Keratinocyte (primary cell): ENCODE data around the gene PALD1. TPM values are rescaled to one million over a fixed set of nuclear protein-coding genes. Genes with fewer than 3 reads are reported as not detected.

Source experiments
- DNase-seq: peaks from one replicate; pipeline ENCODE4 v3.0.0-alpha.2; 2011; ENCODE audit warnings: low read depth, missing footprints, low spot score
- FAIRE-seq: peaks from 2 replicates; lab custom pipeline; 2011; peaks lifted over from hg19 to GRCh38; lab: Jason Lieb, UNC
- H2AFZ ChIP-seq: 2 replicates; pipeline ENCODE4 v1.6.0; 2012; ENCODE audit warnings: low read length, control low read depth, inconsistent platforms; ENCODE audit not compliant: control insufficient read depth
- H3K27ac ChIP-seq: 2 replicates; pipeline ENCODE4 v1.5.1; 2011; ENCODE audit warnings: low read length; ENCODE audit not compliant: control insufficient read depth, insufficient read depth
- H3K27me3 ChIP-seq: 3 replicates; pipeline ENCODE4 v1.6.0; 2011; ENCODE audit warnings: low read length; ENCODE audit not compliant: control insufficient read depth, insufficient read depth; ENCODE audit errors: extremely low read depth
- H3K36me3 ChIP-seq, 2 experiments: 2 replicates in 1 of 2; 3 replicates in 1 of 2; pipeline ENCODE4 v1.5.1; 2011; ENCODE audit warnings: low read length in 2 of 2, mild to moderate bottlenecking in 1 of 2; ENCODE audit not compliant: control insufficient read depth in 2 of 2, insufficient read depth in 2 of 2; ENCODE audit errors: extremely low read depth in 1 of 2
- H3K4me1 ChIP-seq: 3 replicates; pipeline ENCODE4 v1.5.1; 2011; ENCODE audit warnings: low read length; ENCODE audit not compliant: control insufficient read depth, insufficient read depth; ENCODE audit errors: extremely low read depth
- H3K4me2 ChIP-seq: 3 replicates; pipeline ENCODE4 v1.6.0; 2011; ENCODE audit warnings: low read depth, low read length; ENCODE audit not compliant: control insufficient read depth, insufficient read depth; ENCODE audit errors: extremely low read depth
- H3K4me3 ChIP-seq, 3 experiments: fragments of 200-600 bp in 1 of 3; sonication (generic) in 1 of 3; 2 replicates in 2 of 3; 3 replicates in 1 of 3; pipeline ENCODE4 v1.5.1; 2011 to 2016; ENCODE audit warnings: low read length in 3 of 3, mild to moderate bottlenecking in 3 of 3, control low read depth in 2 of 3, inconsistent platforms in 1 of 3, low read depth in 1 of 3, mixed read lengths in 1 of 3, mixed run types in 1 of 3, moderate library complexity in 1 of 3; ENCODE audit not compliant: control insufficient read depth in 2 of 3, insufficient read depth in 2 of 3; ENCODE audit errors: extremely low read depth in 1 of 3
- H3K79me2 ChIP-seq: 2 replicates; pipeline ENCODE4 v1.6.0; 2012; ENCODE audit warnings: low read length; ENCODE audit not compliant: control insufficient read depth, insufficient read depth
- H3K9ac ChIP-seq: 3 replicates; pipeline ENCODE4 v1.6.0; 2011; ENCODE audit warnings: low read length; ENCODE audit not compliant: control insufficient read depth, insufficient read depth; ENCODE audit errors: extremely low read depth
- H3K9me1 ChIP-seq: 3 replicates; pipeline ENCODE4 v1.6.0; 2011; ENCODE audit warnings: low read length; ENCODE audit not compliant: control insufficient read depth, insufficient read depth; ENCODE audit errors: extremely low read depth
- H3K9me3 ChIP-seq: 2 replicates; pipeline ENCODE4 v1.5.1; 2012; ENCODE audit warnings: low read depth, low read length; ENCODE audit not compliant: control insufficient read depth
- H4K20me1 ChIP-seq: 3 replicates; pipeline ENCODE4 v1.6.0; 2011; ENCODE audit warnings: low read length; ENCODE audit not compliant: control insufficient read depth, insufficient read depth; ENCODE audit errors: extremely low read depth
- EZH2 ChIP-seq: IDR thresholded peaks from one replicate; pipeline ENCODE4 v1.6.1; 2012; ENCODE audit warnings: inconsistent platforms, mild to moderate bottlenecking, low read length, moderate library complexity
- dilution Hi-C: fragments of 300-500 bp; cut with MboI; formaldehyde crosslinking; loops from one replicate; pipeline ENCODE4 v1.7.0; 2020; ENCODE audit warnings: low sequenced_read_pairs; ENCODE audit not compliant: extremely low pct_ligation_motif_present
- polyA plus RNA-seq, 5 experiments: library from polyadenylated mRNA; depleted of rRNA in 3 of 5; stranded (reverse) in 3 of 5; stranded (forward) in 1 of 5; unstranded in 1 of 5; fragments of >200 nt; gene quantifications; 1 replicate in 1 of 5; 2 replicates in 3 of 5; 3 replicates in 1 of 5; pipeline versions ENCODE4 v1.2.1 to v1.2.3, GENCODE V29; 2011 to 2012; ENCODE audit warnings: missing spikeins in 2 of 5, low read depth in 1 of 5, low replicate concordance in 1 of 5
- TF ChIP-seq, protein P1 (sequence below), 3 experiments: IDR thresholded peaks in 1 of 3; conservative IDR thresholded peaks in 1 of 3; optimal IDR thresholded peaks in 1 of 3; 2 replicates in 2 of 3; 3 replicates in 1 of 3; pipeline versions ENCODE3 to v1.5.1; 2011; ENCODE audit warnings: low read length in 3 of 3, mild to moderate bottlenecking in 3 of 3, moderate library complexity in 2 of 3, control low read depth in 1 of 3, inconsistent platforms in 1 of 3; ENCODE audit not compliant: insufficient read depth in 2 of 3; ENCODE audit errors: extremely low read depth in 1 of 3

The PALD1 gene
- polyA plus RNA-seq, 1 donor (not counting 4 experiments of a cell fraction or from before 2014, with no cell fraction given), result 0.83 TPM

DNA sequence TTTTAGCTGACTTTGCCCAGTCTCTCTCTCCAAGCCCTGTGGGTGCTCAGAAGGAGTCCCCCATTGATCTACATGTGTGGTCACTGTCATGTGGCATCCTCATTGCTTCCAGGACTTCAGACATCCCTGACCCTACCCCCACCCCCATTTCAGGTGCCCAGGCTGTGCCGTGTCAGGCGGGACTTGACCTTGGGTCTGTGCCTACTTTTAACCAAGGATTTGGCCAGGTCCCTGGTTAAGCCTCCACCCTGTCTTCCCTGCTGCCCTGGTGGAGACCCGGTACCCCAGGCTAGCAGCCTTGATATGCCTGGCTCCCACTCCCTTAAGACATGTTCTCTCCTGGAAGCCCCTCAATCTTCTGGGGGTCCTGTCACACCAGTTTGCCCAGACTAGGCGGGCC, 92.7 kb downstream of the PALD1 start:
- no peaks in the 10 kb centered on the region for H3K36me3 ChIP-seq
- FAIRE-seq (no peak), DNase-seq (no peak)
- no peaks in the 10 kb centered on the region for H4K20me1 ChIP-seq
- H3K9me1 ChIP-seq, result no peaks in the 10 kb centered on the region
- H3K79me2 ChIP-seq, result no peaks in the 10 kb centered on the region
- no peak overlapping the region for H3K4me2 ChIP-seq
- no peaks in the 10 kb centered on the region for H3K9me3 ChIP-seq
- peaks cover 23% of the 10 kb centered on the region for H3K4me1 ChIP-seq
- H3K27me3 ChIP-seq, result no peaks in the 10 kb centered on the region
- H3K27ac ChIP-seq, result no peak overlapping the region
- dilution Hi-C loops, result no loop called here
- no peak overlapping the region for H2AFZ ChIP-seq
- TF ChIP-seq, protein P1, sequence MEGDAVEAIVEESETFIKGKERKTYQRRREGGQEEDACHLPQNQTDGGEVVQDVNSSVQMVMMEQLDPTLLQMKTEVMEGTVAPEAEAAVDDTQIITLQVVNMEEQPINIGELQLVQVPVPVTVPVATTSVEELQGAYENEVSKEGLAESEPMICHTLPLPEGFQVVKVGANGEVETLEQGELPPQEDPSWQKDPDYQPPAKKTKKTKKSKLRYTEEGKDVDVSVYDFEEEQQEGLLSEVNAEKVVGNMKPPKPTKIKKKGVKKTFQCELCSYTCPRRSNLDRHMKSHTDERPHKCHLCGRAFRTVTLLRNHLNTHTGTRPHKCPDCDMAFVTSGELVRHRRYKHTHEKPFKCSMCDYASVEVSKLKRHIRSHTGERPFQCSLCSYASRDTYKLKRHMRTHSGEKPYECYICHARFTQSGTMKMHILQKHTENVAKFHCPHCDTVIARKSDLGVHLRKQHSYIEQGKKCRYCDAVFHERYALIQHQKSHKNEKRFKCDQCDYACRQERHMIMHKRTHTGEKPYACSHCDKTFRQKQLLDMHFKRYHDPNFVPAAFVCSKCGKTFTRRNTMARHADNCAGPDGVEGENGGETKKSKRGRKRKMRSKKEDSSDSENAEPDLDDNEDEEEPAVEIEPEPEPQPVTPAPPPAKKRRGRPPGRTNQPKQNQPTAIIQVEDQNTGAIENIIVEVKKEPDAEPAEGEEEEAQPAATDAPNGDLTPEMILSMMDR (optimal IDR thresholded peaks at IDR 0.05 in 1 of 3, IDR thresholded peaks at IDR 0.05 in 1 of 3, conservative IDR thresholded peaks at IDR 0.05 in 1 of 3; ENCODE audit: extremely low read depth in 1 of 3, insufficient read depth in 2 of 3, low read length in 3 of 3), result no peak
- no peak for TF ChIP-seq EZH2
- H3K9ac ChIP-seq, result no peak overlapping the region
- no peak overlapping the region for H3K4me3 ChIP-seq

DNA sequence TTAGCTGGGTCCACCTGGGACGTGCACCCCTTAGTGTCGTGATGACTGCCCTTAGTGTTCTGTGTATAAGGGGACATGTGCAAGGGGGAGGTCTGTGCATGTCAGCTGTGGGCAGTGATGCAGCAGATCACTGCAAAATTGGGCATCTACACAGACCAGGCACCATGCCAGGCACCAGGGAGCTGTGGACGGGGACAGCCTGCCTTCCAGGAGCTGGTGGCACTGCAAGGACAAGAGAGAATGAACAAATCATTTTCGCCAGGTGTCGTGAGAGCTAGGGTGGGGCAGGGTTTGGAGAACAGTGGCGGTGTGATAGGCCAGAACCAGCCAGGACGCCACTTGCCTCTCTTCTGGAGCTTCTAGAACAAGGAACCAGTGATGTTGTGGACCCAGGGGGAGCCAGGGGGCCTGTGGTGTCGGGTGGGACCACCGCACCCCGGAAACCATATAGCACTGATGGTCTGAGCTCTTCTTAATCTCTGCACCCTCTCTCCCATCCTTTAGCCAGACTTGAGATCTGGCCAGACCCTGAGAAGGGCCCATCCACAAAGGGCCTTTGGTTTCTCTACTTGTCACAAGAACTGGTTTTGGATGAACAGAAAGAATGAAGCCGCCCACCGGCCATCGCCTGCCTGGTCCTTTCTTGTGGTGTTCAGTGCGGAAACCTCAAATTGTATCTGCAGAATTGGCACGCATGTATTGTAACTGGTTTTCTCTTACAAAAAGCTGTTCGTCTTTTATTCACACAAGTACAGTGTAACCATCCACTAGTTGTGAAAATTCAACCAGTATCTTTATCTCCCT, 93.3 kb downstream of the PALD1 start:
- dilution Hi-C loops, result no loop called here
- no peaks in the 10 kb centered on the region for H4K20me1 ChIP-seq
- no peaks in the 10 kb centered on the region for H3K27me3 ChIP-seq
- H3K79me2 ChIP-seq, result no peaks in the 10 kb centered on the region
- H3K9me1 ChIP-seq, result peaks cover 3% of the 10 kb centered on the region
- H3K9ac ChIP-seq, result no peak overlapping the region
- no peak overlapping the region for H2AFZ ChIP-seq
- H3K9me3 ChIP-seq, result no peaks in the 10 kb centered on the region
- H3K36me3 ChIP-seq, result no peaks in the 10 kb centered on the region
- TF ChIP-seq EZH2, result no peak
- TF ChIP-seq, protein P1 (optimal IDR thresholded peaks at IDR 0.05 in 1 of 3, IDR thresholded peaks at IDR 0.05 in 1 of 3, conservative IDR thresholded peaks at IDR 0.05 in 1 of 3; ENCODE audit: extremely low read depth in 1 of 3, insufficient read depth in 2 of 3, low read length in 3 of 3), result no peak
- no peak overlapping the region for H3K4me2 ChIP-seq
- DNase-seq (no peak), FAIRE-seq (no peak)
- peaks cover 29% of the 10 kb centered on the region for H3K4me1 ChIP-seq
- H3K27ac ChIP-seq, result no peak overlapping the region
- H3K4me3 ChIP-seq, result no peak overlapping the region
